K562 (cell line): ENCODE results near the gene TCEA3. TPM values are rescaled to one million over a fixed set of nuclear protein-coding genes. Genes with fewer than 3 reads are reported as not detected.
A peak's percentile ranks its signal among the peaks of the same experiment; 100 is the strongest.

ENCODE experiments used
- CREM ChIP-seq: IDR thresholded peaks from 2 replicates; pipeline ENCODE4 v1.6.1; 2014; ENCODE audit warnings: antibody characterized with exemption, low read depth
- EGR1 ChIP-seq: fragments of 450-650 bp; conservative IDR thresholded peaks from 2 replicates; pipeline ENCODE4 v1.6.1; 2017; ENCODE audit warnings: mild to moderate bottlenecking
- EP300 ChIP-seq: IDR thresholded peaks from 2 replicates; pipeline ENCODE4 v1.6.1; 2012; ENCODE audit warnings: low read length, improper control_type of control experiment
- GTF2A2 ChIP-seq: IDR thresholded peaks from 2 replicates; pipeline ENCODE4 v1.6.1; 2016; ENCODE audit warnings: mild to moderate bottlenecking, missing genetic modification characterization, missing compliant biosample characterization
- HDAC1 ChIP-seq, 2 experiments: fragments of 450-650 bp; IDR thresholded peaks; 2 replicates each; pipeline ENCODE4 v1.6.1; 2016 to 2017; ENCODE audit warnings: inconsistent platforms in 1 of 2, mild to moderate bottlenecking in 1 of 2, moderate library complexity in 1 of 2
- KDM5B ChIP-seq: fragments of 200-600 bp; sonication (generic); IDR thresholded peaks from 2 replicates; pipeline ENCODE4 v1.6.1; 2012; ENCODE audit warnings: low read depth, mild to moderate bottlenecking, moderate library complexity, low read length, control low read depth, inconsistent platforms; ENCODE audit not compliant: insufficient replicate concordance
- MCM2 ChIP-seq: fragments of 450-650 bp; IDR thresholded peaks from 2 replicates; pipeline ENCODE4 v1.6.1; 2017; ENCODE audit warnings: low read depth, mild to moderate bottlenecking
- PHF8 ChIP-seq: fragments of 200-600 bp; sonication (generic); IDR thresholded peaks from 2 replicates; pipeline ENCODE4 v1.6.1; 2012; ENCODE audit warnings: mixed run types, mild to moderate bottlenecking, inconsistent platforms, low read length, moderate library complexity, borderline replicate concordance
- SMARCE1 ChIP-seq: fragments of 450-650 bp; IDR thresholded peaks from 2 replicates; pipeline ENCODE4 v1.7.1; 2016; ENCODE audit warnings: mild to moderate bottlenecking
- SOX6 ChIP-seq: fragments of 450-650 bp; IDR thresholded peaks from 2 replicates; pipeline ENCODE4 v1.6.1; 2014; ENCODE audit warnings: mild to moderate bottlenecking
- TBL1XR1 ChIP-seq, 2 experiments: IDR thresholded peaks; 2 replicates each; pipeline ENCODE4 v1.6.1; 2012; ENCODE audit warnings: improper control_type of control experiment in 2 of 2, low read length in 2 of 2, mild to moderate bottlenecking in 1 of 2
- TEAD1 ChIP-seq, 2 experiments: fragments of 450-650 bp in 1 of 2; sonication (generic) in 1 of 2; formaldehyde crosslinking; IDR thresholded peaks; 2 replicates each; pipeline versions ENCODE4 v1.4.0 to v1.8.0; 2020 to 2022; ENCODE audit warnings: mild to moderate bottlenecking in 2 of 2, missing genetic modification reagents in 1 of 2
- TRIM24 ChIP-seq, 2 experiments: fragments of 450-650 bp; IDR thresholded peaks; 2 replicates each; pipeline ENCODE4 v1.6.1; 2016
- XRCC3 ChIP-seq: fragments of 450-650 bp; IDR thresholded peaks from 2 replicates; pipeline ENCODE4 v1.6.1; 2017; ENCODE audit warnings: mild to moderate bottlenecking, moderate library complexity
- ZC3H4 ChIP-seq: sonication (generic); formaldehyde crosslinking; IDR thresholded peaks from 2 replicates; pipeline ENCODE4 v1.9.0; 2021; ENCODE audit warnings: missing genetic modification reagents, borderline replicate concordance
- ZNF121 ChIP-seq: sonication (generic); formaldehyde crosslinking; conservative IDR thresholded peaks from 2 replicates; pipeline ENCODE4 v1.8.0; 2022; ENCODE audit warnings: missing genetic modification reagents
- ZNF143 ChIP-seq: sonication (generic); formaldehyde crosslinking; IDR thresholded peaks from 2 replicates; pipeline ENCODE4 v1.9.0; 2022; ENCODE audit warnings: mild to moderate bottlenecking, missing genetic modification reagents
- ZNF316 ChIP-seq: fragments of 450-650 bp; IDR thresholded peaks from 2 replicates; pipeline ENCODE4 v1.6.1; 2016
- polyA plus RNA-seq, 8 experiments: library from polyadenylated mRNA; depleted of rRNA in 4 of 8; stranded (reverse) in 5 of 8; unstranded in 3 of 8; fragments of >200 nt; fragmentation: Nextera tagmentation in 2 of 8; fragmentation: Illumina TruSeq in 1 of 8; extraction: Ambion mirVana in 2 of 8; extraction: Trizol in 1 of 8; gene quantifications; 2 replicates each; pipeline versions ENCODE4 v1.2.1 to v1.2.3, GENCODE V29; 2011 to 2014; ENCODE audit warnings: inconsistent platforms in 1 of 8, missing spikeins in 1 of 8
- total RNA-seq, 7 experiments: library from RNA; depleted of rRNA in 6 of 7; stranded (reverse); fragments of >200 nt in 6 of 7; fragmentation: Illumina TruSeq in 2 of 7; extraction: Trizol in 2 of 7; gene quantifications; 2 replicates each; pipeline versions ENCODE4 v1.2.1 to v1.2.3, GENCODE V29; 2011 to 2021; ENCODE audit warnings: low replicate concordance in 1 of 7
- TF ChIP-seq, protein P1 (sequence below): sonication (generic); formaldehyde crosslinking; IDR thresholded peaks from 2 replicates; pipeline ENCODE4 v1.8.0; 2022; ENCODE audit warnings: mild to moderate bottlenecking, missing genetic modification reagents, borderline replicate concordance
- TF ChIP-seq, protein P2 (sequence below), 2 experiments: fragments of 450-650 bp; conservative IDR thresholded peaks; 2 replicates each; pipeline ENCODE4 v1.6.1; 2017; ENCODE audit warnings: mild to moderate bottlenecking in 2 of 2, moderate library complexity in 2 of 2
- TF ChIP-seq, protein P3 (sequence below): fragments of 450-650 bp; IDR thresholded peaks from 2 replicates; pipeline ENCODE4 v1.6.1; 2016
- TF ChIP-seq, protein P4 (sequence below): fragments of 450-650 bp; formaldehyde crosslinking; IDR thresholded peaks from 2 replicates; pipeline ENCODE4 v1.4.0; 2020; ENCODE audit warnings: mild to moderate bottlenecking, moderate library complexity

TCEA3 gene
- total and polyA plus RNA-seq, 9 of the 15 experiments (the other 6 are each of a cell fraction or from before 2014, with no cell fraction given) = 0.03 to 0.55 (median 0.36) TPM

DNA sequence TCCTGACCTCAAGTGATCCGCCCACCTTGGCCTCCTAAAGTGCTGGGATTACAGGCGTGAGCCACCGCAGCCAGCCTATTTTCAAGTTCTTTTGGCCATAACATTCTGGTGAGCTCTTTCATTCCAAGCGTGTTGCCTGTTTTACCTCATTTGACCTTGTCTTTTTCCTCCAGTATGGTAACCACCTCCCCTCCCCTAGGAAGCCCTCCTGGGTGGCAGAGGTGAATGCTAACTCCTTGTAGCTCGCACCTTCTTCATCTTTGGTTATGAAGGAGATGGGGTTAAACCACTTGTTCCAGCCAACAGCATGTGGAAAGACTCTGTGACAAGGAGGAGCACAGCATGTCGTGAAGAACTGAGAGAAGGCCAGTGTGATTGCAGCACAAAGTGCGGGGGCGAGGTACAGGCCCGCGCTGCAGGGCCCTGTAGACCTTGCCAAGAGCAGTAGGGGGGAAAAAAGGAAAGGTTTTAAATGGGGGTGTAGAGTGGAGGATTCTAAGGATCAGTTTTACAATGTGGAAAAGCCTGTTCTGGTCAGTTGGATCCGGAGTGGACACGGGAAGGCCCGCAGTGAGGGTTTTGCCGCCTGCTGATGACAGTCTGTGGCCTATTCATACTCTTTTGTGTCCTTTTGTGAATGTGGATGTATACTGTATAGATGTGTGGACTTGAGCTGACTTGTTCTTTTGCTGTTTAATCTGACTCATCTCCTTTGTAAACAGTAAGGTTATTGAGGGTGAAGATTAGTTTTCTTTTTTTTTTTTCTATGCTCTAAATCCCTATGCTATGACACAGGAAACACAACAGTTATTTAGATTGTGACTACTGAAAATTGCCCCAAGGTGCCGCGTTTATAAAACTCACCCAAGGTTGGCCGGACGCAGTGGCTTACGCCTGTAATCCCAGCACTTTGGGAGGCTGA is 47.4 kb downstream of the TCEA3 start (continued):
- TF ChIP-seq, protein P1, sequence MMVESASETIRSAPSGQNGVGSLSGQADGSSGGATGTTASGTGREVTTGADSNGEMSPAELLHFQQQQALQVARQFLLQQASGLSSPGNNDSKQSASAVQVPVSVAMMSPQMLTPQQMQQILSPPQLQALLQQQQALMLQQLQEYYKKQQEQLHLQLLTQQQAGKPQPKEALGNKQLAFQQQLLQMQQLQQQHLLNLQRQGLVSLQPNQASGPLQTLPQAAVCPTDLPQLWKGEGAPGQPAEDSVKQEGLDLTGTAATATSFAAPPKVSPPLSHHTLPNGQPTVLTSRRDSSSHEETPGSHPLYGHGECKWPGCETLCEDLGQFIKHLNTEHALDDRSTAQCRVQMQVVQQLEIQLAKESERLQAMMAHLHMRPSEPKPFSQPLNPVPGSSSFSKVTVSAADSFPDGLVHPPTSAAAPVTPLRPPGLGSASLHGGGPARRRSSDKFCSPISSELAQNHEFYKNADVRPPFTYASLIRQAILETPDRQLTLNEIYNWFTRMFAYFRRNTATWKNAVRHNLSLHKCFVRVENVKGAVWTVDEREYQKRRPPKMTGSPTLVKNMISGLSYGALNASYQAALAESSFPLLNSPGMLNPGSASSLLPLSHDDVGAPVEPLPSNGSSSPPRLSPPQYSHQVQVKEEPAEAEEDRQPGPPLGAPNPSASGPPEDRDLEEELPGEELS (CRISPR knock-in tag) = peak; percentile 40; the same call in 1 of the 2 replicates
- TF ChIP-seq, protein P2, sequence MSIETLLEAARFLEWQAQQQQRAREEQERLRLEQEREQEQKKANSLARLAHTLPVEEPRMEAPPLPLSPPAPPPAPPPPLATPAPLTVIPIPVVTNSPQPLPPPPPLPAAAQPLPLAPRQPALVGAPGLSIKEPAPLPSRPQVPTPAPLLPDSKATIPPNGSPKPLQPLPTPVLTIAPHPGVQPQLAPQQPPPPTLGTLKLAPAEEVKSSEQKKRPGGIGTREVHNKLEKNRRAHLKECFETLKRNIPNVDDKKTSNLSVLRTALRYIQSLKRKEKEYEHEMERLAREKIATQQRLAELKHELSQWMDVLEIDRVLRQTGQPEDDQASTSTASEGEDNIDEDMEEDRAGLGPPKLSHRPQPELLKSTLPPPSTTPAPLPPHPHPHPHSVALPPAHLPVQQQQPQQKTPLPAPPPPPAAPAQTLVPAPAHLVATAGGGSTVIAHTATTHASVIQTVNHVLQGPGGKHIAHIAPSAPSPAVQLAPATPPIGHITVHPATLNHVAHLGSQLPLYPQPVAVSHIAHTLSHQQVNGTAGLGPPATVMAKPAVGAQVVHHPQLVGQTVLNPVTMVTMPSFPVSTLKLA (conservative IDR thresholded peaks at IDR 0.05) = peak; percentile 5 to 34; a peak in 1 of 4 replicates
- peak; percentile 71 for TF ChIP-seq ZNF316
- TF ChIP-seq TRIM24 (IDR thresholded peaks at IDR 0.05) = peak; percentile 27 to 43; a peak in 1 of 4 replicates
- peak; percentile 45; the same call in 1 of the 2 replicates for TF ChIP-seq SOX6
- peak; percentile 97 for TF ChIP-seq EGR1
- TF ChIP-seq, protein P3, sequence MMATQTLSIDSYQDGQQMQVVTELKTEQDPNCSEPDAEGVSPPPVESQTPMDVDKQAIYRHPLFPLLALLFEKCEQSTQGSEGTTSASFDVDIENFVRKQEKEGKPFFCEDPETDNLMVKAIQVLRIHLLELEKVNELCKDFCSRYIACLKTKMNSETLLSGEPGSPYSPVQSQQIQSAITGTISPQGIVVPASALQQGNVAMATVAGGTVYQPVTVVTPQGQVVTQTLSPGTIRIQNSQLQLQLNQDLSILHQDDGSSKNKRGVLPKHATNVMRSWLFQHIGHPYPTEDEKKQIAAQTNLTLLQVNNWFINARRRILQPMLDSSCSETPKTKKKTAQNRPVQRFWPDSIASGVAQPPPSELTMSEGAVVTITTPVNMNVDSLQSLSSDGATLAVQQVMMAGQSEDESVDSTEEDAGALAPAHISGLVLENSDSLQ = 0 out of 2 replicates have a peak, but pooled peaks have one; percentile 7
- no peak for TF ChIP-seq MCM2
- peak; percentile 81 for TF ChIP-seq SMARCE1
- peak; percentile 59 for TF ChIP-seq KDM5B
- TF ChIP-seq ZC3H4 = no peak
- TF ChIP-seq, protein P4, sequence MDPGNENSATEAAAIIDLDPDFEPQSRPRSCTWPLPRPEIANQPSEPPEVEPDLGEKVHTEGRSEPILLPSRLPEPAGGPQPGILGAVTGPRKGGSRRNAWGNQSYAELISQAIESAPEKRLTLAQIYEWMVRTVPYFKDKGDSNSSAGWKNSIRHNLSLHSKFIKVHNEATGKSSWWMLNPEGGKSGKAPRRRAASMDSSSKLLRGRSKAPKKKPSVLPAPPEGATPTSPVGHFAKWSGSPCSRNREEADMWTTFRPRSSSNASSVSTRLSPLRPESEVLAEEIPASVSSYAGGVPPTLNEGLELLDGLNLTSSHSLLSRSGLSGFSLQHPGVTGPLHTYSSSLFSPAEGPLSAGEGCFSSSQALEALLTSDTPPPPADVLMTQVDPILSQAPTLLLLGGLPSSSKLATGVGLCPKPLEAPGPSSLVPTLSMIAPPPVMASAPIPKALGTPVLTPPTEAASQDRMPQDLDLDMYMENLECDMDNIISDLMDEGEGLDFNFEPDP (CRISPR knock-in tag) = no peak
- TF ChIP-seq TBL1XR1 (IDR thresholded peaks at IDR 0.05; ENCODE audit: low read length in 2 of 2) = no peak
- no peak for TF ChIP-seq GTF2A2 (tag)
- TF ChIP-seq TEAD1 (CRISPR knock-in tag; IDR thresholded peaks at IDR 0.05) = 0 out of 4 replicates have a peak, but pooled peaks of 1 of the 2 experiments have one; percentile 31
- TF ChIP-seq ZNF143 (CRISPR knock-in tag) = 0 out of 2 replicates have a peak, but pooled peaks have one; percentile 39
- 0 out of 4 replicates have a peak, but pooled peaks of 1 of the 2 experiments have one; percentile 37 for TF ChIP-seq HDAC1 (IDR thresholded peaks at IDR 0.05)
- TF ChIP-seq XRCC3 = no peak
- TF ChIP-seq ZNF121 = 0 out of 2 replicates have a peak, but pooled peaks have one; percentile 17
- TF ChIP-seq PHF8 = 0 out of 2 replicates have a peak, but pooled peaks have one; percentile 40
- TF ChIP-seq CREM = 0 out of 2 replicates have a peak, but pooled peaks have one; percentile 12
- peak; percentile 42; the same call in 1 of the 2 replicates for TF ChIP-seq EP300
